Activated naive CD4-positive, alpha-beta T cell treated with anti-CD3 and anti-CD28 coated beads, Interleukin-2, amount 50 U/mL, for 72 hours (primary cell): ENCODE data around the gene NANOG. TPM values are rescaled to one million over a fixed set of nuclear protein-coding genes. Genes with fewer than 3 reads are reported as not detected.
"Not testable (repeated sequence)": the region's sequence is repeated elsewhere in the genome, so short reads cannot be mapped to it uniquely, and the experiment has no call there.

Source experiments
- ATAC-seq, 2 donors: fragments of 150-1000 bp; cut with Tn5 transposase; 2 replicates each; pipeline ENCODE4 v1.10.0; 2021; ENCODE audit warnings: mild to moderate bottlenecking in 2 of 2, moderate library complexity in 2 of 2
- DNase-seq, 2 donors: peaks; one replicate each; pipeline ENCODE4 v3.0.0; 2021 to 2022; ENCODE audit warnings: low spot score in 2 of 2
- H3K27ac Mint-ChIP-seq, 2 donors: one replicate each; pipeline ENCODE4 v1.8.0; 2022; ENCODE audit warnings: mild to moderate bottlenecking in 2 of 2, mixed read lengths in 2 of 2
- H3K36me3 Mint-ChIP-seq, 2 donors: one replicate each; pipeline ENCODE4 v1.8.0; 2022; ENCODE audit warnings: mixed read lengths in 2 of 2
- H3K9me3 Mint-ChIP-seq, 2 donors: one replicate each; pipeline ENCODE4 v1.8.0; 2022; ENCODE audit warnings: mixed read lengths in 2 of 2
- total RNA-seq, 2 donors: library from RNA; stranded (reverse); gene quantifications; one replicate each; pipeline ENCODE4 v1.2.3, GENCODE V29; 2022

NANOG gene
- total RNA-seq, 2 donors from 2014 or later = not detected

DNA sequence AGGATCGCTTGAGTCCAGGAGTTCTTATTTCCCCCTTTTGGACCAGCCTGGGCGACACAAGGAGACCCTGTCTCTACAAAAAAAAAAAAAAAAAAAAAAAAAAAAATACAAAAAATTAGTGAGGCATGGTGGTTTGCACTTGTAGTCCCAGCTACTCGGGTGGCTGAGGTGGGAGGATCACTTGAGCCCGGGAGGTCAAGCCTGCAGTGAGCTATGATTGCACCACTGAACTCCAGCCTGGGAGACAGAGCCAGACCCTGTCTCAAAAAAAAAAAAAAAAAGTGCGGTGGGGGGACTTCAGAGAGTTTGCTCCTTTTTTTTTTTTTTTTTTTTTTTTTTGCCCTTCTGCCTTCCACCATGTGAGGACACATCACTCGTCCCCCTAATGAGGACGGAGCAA is 50.6 kb downstream of the NANOG start:
- H3K9me3 Mint-ChIP-seq, H3K27ac Mint-ChIP-seq, ATAC-seq, DNase-seq, H3K36me3 Mint-ChIP-seq: not testable (repeated sequence)

DNA sequence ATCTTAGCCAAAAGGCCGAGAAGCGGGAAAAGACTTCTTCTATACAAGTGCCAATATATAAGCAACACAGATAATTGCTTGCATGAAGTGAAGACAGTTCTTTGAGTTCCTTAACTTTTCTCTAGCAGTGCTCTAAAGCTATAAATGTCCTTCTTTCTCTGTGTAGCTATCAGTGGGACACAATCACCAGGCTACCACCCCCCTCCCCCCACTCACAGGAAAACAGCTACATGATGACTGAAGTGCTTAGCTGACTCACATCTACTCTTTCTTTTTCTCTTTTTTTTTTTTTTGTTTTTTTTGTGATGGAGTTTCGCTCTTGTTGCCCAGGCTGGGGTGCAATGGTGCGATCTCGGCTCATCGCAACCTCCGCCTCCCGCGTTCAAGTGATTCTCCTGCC is 53.2 kb downstream of the NANOG start:
- H3K27ac Mint-ChIP-seq, H3K36me3 Mint-ChIP-seq, H3K9me3 Mint-ChIP-seq, DNase-seq: not testable (repeated sequence)
- peak in 1 of 2 donors; percentile 54 for ATAC-seq

DNA sequence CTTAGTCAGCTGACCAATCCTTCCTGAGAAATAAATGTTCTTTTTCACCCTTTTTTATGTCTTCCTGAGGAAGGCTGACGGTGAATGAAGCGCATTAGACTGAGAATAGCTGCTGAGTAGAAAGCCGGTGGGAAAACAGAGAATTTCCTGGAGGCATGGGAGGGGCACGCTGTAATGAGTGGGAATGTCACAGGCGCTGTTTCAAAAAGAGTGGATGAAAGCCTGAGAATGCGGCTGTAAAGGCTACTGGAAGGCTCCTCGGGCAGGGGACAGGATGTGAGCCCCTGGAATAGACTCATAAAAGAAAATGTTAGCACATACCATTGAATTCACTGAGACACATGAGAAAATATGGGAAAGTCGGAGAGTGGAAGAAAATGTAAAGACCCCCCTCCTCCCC is 53.9 kb downstream of the NANOG start:
- peak overlapping the region in 1 of 2 donors; percentile 79 for H3K27ac Mint-ChIP-seq
- H3K9me3 Mint-ChIP-seq, H3K36me3 Mint-ChIP-seq, DNase-seq: not testable (repeated sequence)
- peak; percentile 49 to 57 for ATAC-seq

DNA sequence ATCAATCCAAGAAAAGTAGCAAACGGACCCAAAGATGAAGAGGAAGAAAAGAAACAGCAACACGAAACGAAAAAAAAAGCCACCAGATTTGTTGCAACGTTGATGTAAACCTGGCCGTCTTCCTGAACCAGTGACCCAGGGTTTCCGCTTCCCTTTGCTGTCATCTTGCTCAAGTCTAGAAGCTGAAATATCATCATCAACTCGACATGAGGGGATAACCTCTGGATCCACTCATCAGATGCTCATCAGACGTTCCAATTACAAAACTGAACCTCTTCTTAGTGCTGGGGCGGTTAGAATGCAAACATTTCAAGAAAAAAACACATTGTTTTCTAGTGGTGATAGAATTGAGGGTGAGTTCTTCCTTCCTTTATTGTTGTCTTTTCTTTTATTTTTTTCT is 54.4 kb downstream of the NANOG start:
- not testable (repeated sequence) for DNase-seq, H3K36me3 Mint-ChIP-seq

DNA sequence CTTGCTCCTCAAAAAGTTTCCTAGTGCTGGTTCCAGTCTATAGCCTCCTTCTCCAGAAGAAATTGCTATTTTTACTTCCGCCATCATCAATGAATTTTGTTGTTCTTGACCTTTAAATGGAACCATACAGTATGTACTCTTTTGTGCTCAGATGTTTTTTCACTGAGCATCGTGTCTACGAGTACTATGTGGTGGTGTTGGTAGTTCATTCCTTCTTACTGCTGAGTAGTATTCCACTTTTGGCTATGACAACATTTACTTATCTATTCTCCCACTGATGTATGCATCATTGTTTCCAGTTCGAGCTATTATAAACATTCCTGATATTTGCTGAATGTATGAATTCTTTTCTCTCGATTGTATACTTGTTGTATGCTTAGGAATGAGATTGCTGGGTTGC is 54.9 kb downstream of the NANOG start:
- no peaks in the 10 kb centered on the region for H3K9me3 Mint-ChIP-seq
- H3K36me3 Mint-ChIP-seq = no peaks in the 10 kb centered on the region
- ATAC-seq (no peak), DNase-seq (no peak)
- no peak overlapping the region for H3K27ac Mint-ChIP-seq

More for the DNA sequence above, 54.4 kb downstream of the NANOG start:
- not testable (repeated sequence) for H3K9me3 Mint-ChIP-seq, H3K27ac Mint-ChIP-seq
- peak; percentile 92 to 98 for ATAC-seq

DNA sequence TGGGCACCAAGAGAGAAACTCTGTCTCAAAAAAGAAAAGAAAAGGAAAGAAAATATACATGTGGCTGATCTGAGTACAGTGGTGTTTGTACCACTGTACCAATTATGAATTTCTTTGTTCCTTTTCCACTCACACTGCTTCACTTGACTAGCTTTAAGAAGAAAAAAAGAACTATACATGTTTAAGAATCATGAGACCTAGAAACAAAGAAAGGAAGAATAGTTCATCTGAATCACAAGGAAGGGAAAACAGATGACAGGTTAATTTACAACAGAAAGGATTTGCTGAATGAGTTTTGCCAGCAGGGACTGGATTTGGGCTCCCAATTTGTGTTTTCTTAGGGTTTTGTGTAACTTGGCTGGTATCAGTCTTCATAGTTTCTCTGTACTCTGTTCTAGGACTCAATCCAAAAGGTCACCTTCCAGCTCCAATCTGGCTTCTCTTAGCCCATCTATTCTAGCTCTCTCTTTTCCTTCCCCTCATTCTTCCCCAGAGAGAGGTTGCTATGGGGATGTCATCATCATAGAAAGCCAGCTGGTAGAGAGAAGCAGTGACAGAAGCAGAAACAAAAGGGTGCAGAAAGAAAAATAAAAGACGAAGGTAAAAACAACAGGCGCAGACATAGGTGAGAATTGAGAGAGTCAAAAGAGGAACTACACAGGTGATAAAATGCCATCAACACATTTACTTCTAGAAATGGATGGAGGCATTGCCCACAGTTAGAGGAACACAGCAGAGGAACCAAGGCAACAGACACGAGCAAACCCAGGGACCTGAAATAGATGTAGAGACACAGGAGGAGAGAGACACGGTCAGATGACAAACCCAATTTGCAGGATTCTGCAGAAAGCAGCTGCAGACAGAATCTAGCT is 58.3 kb downstream of the NANOG start:
- not testable (repeated sequence) for H3K27ac Mint-ChIP-seq, ATAC-seq, H3K36me3 Mint-ChIP-seq

DNA sequence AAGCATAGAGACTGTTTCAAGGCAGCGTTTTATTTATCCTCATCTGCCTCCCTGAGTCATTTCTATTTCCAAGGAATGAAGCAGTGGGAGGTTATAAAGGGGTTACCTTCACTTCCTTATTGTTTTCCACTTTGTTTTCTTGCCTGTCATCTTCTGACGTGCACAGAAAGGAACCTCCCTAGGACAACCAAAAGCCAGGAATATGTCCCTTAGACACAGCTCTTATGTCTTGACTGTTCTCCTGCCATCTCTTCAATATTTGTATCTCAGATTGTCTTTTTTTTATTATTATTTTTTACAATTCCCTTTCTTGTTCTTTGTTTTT is 58.9 kb downstream of the NANOG start:
- not testable (repeated sequence) for H3K36me3 Mint-ChIP-seq, DNase-seq, H3K9me3 Mint-ChIP-seq, H3K27ac Mint-ChIP-seq, ATAC-seq

More for the DNA sequence above, 58.3 kb downstream of the NANOG start:
- DNase-seq, H3K9me3 Mint-ChIP-seq: not testable (repeated sequence)

Other genes starting within 250 kb of the NANOG start
- gene APOBEC1, start 123.5 kb upstream of the NANOG start, total RNA-seq = not detected
- gene GDF3, start 93.6 kb upstream of the NANOG start, total RNA-seq = not detected
- not detected for gene DPPA3, start 78.0 kb upstream of the NANOG start, total RNA-seq
- gene CLEC4C, start 42.0 kb upstream of the NANOG start, total RNA-seq = not detected
- gene NANOGNB, start 24.2 kb upstream of the NANOG start, total RNA-seq = not detected
- gene SLC2A14, start 83.5 kb downstream of the NANOG start, total RNA-seq = 1 to 10 TPM in 1 of 2 donors, under 1 TPM in 1; 0.09 to 4.6 TPM
- 100 to 1,000 TPM; 207 to 521 TPM for gene SLC2A3, start 146.8 kb downstream of the NANOG start, total RNA-seq
- gene FOXJ2, start 243.3 kb downstream of the NANOG start, total RNA-seq = 10 to 100 TPM; 14.3 to 16.9 TPM